Neuronal stem cell (in vitro differentiated cells): ENCODE data around the gene TRAPPC6A.

Source experiments
- DNase-seq: peaks from one replicate; pipeline ENCODE4 v3.0.0-alpha.2; 2013; ENCODE audit warnings: low spot score
- H2AFZ ChIP-seq: one replicate; pipeline ENCODE4 v1.6.1; 2013; ENCODE audit warnings: mild to moderate bottlenecking, low read length, inconsistent platforms
- H2AK5ac ChIP-seq: 2 replicates; pipeline ENCODE4 v1.6.1; 2013; ENCODE audit warnings: low read depth, mild to moderate bottlenecking, inconsistent platforms, low read length, moderate library complexity, mixed read lengths
- H2BK120ac ChIP-seq: 2 replicates; pipeline ENCODE4 v1.6.1; 2013; ENCODE audit warnings: low read depth, mild to moderate bottlenecking, inconsistent platforms, low read length, moderate library complexity, mixed read lengths
- H2BK12ac ChIP-seq: one replicate; pipeline ENCODE4 v1.6.1; 2013; ENCODE audit warnings: low read length, inconsistent platforms
- H2BK15ac ChIP-seq: 2 replicates; pipeline ENCODE4 v1.6.1; 2013; ENCODE audit warnings: mild to moderate bottlenecking, low read length, inconsistent platforms, mixed read lengths
- H2BK5ac ChIP-seq: one replicate; pipeline ENCODE4 v1.6.1; 2013; ENCODE audit warnings: inconsistent platforms, mild to moderate bottlenecking, low read length, moderate library complexity
- H3K14ac ChIP-seq: one replicate; pipeline ENCODE4 v1.6.1; 2013; ENCODE audit warnings: low read length, inconsistent platforms
- H3K18ac ChIP-seq: 2 replicates; pipeline ENCODE4 v1.6.1; 2013; ENCODE audit warnings: low read length, inconsistent platforms
- H3K23ac ChIP-seq: 2 replicates; pipeline ENCODE4 v1.6.1; 2013; ENCODE audit warnings: low read depth, mild to moderate bottlenecking, mixed read lengths, low read length, inconsistent platforms; ENCODE audit not compliant: poor library complexity
- H3K27ac ChIP-seq: replicated peaks from 3 replicates; pipeline ENCODE4 v1.5.1; 2013; ENCODE audit warnings: low read length, inconsistent platforms
- H3K27me3 ChIP-seq, 3 experiments: 2 replicates each; pipeline ENCODE4 v1.6.1; 2013; ENCODE audit warnings: low read length in 3 of 3, mild to moderate bottlenecking in 2 of 3, inconsistent platforms in 1 of 3, low read depth in 1 of 3, mixed read lengths in 1 of 3, moderate library complexity in 1 of 3; ENCODE audit not compliant: control insufficient read depth in 3 of 3, insufficient read depth in 3 of 3
- H3K36me3 ChIP-seq, 2 donors: replicated peaks in 1 of 2; 2 replicates each; pipeline ENCODE4 v1.6.1; 2013; ENCODE audit warnings: low read length in 2 of 2; ENCODE audit not compliant: control insufficient read depth in 2 of 2, insufficient read depth in 2 of 2
- H3K4ac ChIP-seq: 2 replicates; pipeline ENCODE4 v1.6.1; 2013; ENCODE audit warnings: inconsistent platforms, mild to moderate bottlenecking, low read length, moderate library complexity
- H3K4me1 ChIP-seq, 2 donors: 1 replicate in 1 of 2; 2 replicates in 1 of 2; pipeline ENCODE4 v1.6.1; 2013; ENCODE audit warnings: low read length in 2 of 2, low read depth in 1 of 2; ENCODE audit not compliant: control insufficient read depth in 2 of 2, insufficient read depth in 1 of 2
- H3K4me2 ChIP-seq: one replicate; pipeline ENCODE4 v1.6.1; 2013; ENCODE audit warnings: mild to moderate bottlenecking, low read length, inconsistent platforms; ENCODE audit not compliant: insufficient read depth, poor library complexity, severe bottlenecking
- H3K4me3 ChIP-seq, 2 donors: 2 replicates each; pipeline ENCODE4 v1.5.1; 2013; ENCODE audit warnings: low read length in 2 of 2, mild to moderate bottlenecking in 2 of 2, inconsistent platforms in 1 of 2, moderate library complexity in 1 of 2
- H3K79me1 ChIP-seq: one replicate; pipeline ENCODE4 v1.6.1; 2013; ENCODE audit warnings: low read depth, mild to moderate bottlenecking, inconsistent platforms, low read length, moderate library complexity
- H3K9ac ChIP-seq: one replicate; pipeline ENCODE4 v1.6.1; 2013; ENCODE audit warnings: mild to moderate bottlenecking, low read depth, low read length, inconsistent platforms; ENCODE audit not compliant: poor library complexity
- H3K9me3 ChIP-seq, 2 donors: replicated peaks in 1 of 2; 2 replicates each; pipeline versions ENCODE3 to v1.6.1; 2013; ENCODE audit warnings: low read length in 2 of 2, mild to moderate bottlenecking in 2 of 2, inconsistent platforms in 1 of 2, low read depth in 1 of 2, mixed read lengths in 1 of 2, moderate library complexity in 1 of 2; ENCODE audit not compliant: control insufficient read depth in 2 of 2, insufficient read depth in 1 of 2
- H4K8ac ChIP-seq: one replicate; pipeline ENCODE4 v1.6.1; 2013; ENCODE audit warnings: low read depth, mild to moderate bottlenecking, inconsistent platforms, low read length, moderate library complexity
- H4K91ac ChIP-seq: one replicate; pipeline ENCODE4 v1.6.1; 2013; ENCODE audit warnings: low read length, low read depth, mild to moderate bottlenecking, inconsistent platforms; ENCODE audit not compliant: poor library complexity
- WGBS, 2 donors: extraction: QIAGEN DNeasy Blood & Tissue Kit; methylation state at CpG; one replicate each; pipeline ENCODE4 v1.1.7; 2013; ENCODE audit warnings: missing lambda C conversion rate in 2 of 2, mixed read lengths in 1 of 2; ENCODE audit not compliant: insufficient read length in 2 of 2, insufficient replicate concordance in 1 of 2; ENCODE audit errors: extremely low coverage in 2 of 2; 5-methylcytosine and 5-hydroxymethylcytosine counted together

The TRAPPC6A gene

GRCh38 chr19:45117167-45117594 lies 60.9 kb downstream of the TRAPPC6A start:
- H3K4me2 ChIP-seq = no peak overlapping the region
- peak overlapping the region; percentile 38 for H3K14ac ChIP-seq
- H2BK15ac ChIP-seq = no peak overlapping the region
- H3K18ac ChIP-seq = no peak overlapping the region
- H3K4me1 ChIP-seq = peaks cover 16 to 21% of the 10 kb centered on the region in 2 donors
- H2BK120ac ChIP-seq = no peak overlapping the region
- H4K8ac ChIP-seq = no peak overlapping the region
- no peak overlapping the region for H3K27ac ChIP-seq
- peak overlapping the region; percentile 60 for H3K9ac ChIP-seq
- no peak overlapping the region for H3K4ac ChIP-seq
- H3K36me3 ChIP-seq = no peaks in the 10 kb centered on the region
- DNase-seq = no peak
- no peak overlapping the region for H4K91ac ChIP-seq
- no CpG with 5 or more reads among the region's 16 CpGs for WGBS, 2 donors
- no peak overlapping the region for H2AK5ac ChIP-seq
- H2AFZ ChIP-seq = no peak overlapping the region
- no peaks in the 10 kb centered on the region for H3K27me3 ChIP-seq
- no peak overlapping the region for H2BK5ac ChIP-seq
- H3K79me1 ChIP-seq = peaks cover 43% of the 10 kb centered on the region
- no peak overlapping the region for H3K4me3 ChIP-seq
- H2BK12ac ChIP-seq = no peak overlapping the region
- H3K23ac ChIP-seq = peak overlapping the region; percentile 80
- H3K9me3 ChIP-seq = peaks cover 0 to 2% of the 10 kb centered on the region in 2 donors

- Histone ChIP-seq H2BK120ac (no peak overlapping the region), H3K4me2 (no peak overlapping the region), H3K4ac (no peak overlapping the region), H2BK5ac (peak overlapping the region; percentile 33), H4K91ac (no peak overlapping the region), H3K27me3 (no peaks in the 10 kb centered on the region), H3K27ac (no peak overlapping the region), H3K79me1 (peaks cover 37% of the 10 kb centered on the region), H3K14ac (peak overlapping the region; percentile 95), H3K4me3 (no peak overlapping the region), H2AFZ (no peak overlapping the region), H3K23ac (peak overlapping the region; percentile 52), H3K9ac (peak overlapping the region; percentile 64), H2AK5ac (no peak overlapping the region), H3K4me1 (peaks cover 16 to 21% of the 10 kb centered on the region in 2 donors), H3K9me3 (peaks cover 0 to 2% of the 10 kb centered on the region in 2 donors), H2BK12ac (no peak overlapping the region), H3K18ac (peak overlapping the region; percentile 8), H4K8ac (no peak overlapping the region), H3K36me3 (no peaks in the 10 kb centered on the region), H2BK15ac (no peak overlapping the region)
- no CpG with 5 or more reads among the region's 21 CpGs for WGBS, 2 donors
- DNase-seq = no peak
Observed at GRCh38 chr19:45115809-45116615, 62.0 kb downstream of the TRAPPC6A start.

- Histone ChIP-seq H3K9me3 (peaks cover 0 to 2% of the 10 kb centered on the region in 2 donors), H3K27ac (no peak overlapping the region), H3K27me3 (no peaks in the 10 kb centered on the region), H3K4me2 (no peak overlapping the region), H3K36me3 (no peaks in the 10 kb centered on the region), H2AK5ac (peak overlapping the region; percentile 46), H3K18ac (no peak overlapping the region), H3K4me3 (no peak overlapping the region), H3K14ac (no peak overlapping the region), H3K9ac (no peak overlapping the region), H2BK120ac (no peak overlapping the region), H3K4me1 (peaks cover 16 to 21% of the 10 kb centered on the region in 2 donors), H4K91ac (no peak overlapping the region), H3K23ac (no peak overlapping the region), H3K4ac (no peak overlapping the region), H2BK12ac (no peak overlapping the region), H2BK15ac (no peak overlapping the region), H3K79me1 (peaks cover 33% of the 10 kb centered on the region), H2BK5ac (peak overlapping the region; percentile 2), H4K8ac (no peak overlapping the region), H2AFZ (no peak overlapping the region)
- no peak for DNase-seq
- no CpG with 5 or more reads among the region's 4 CpGs for WGBS, 2 donors
Observed at GRCh38 chr19:45114116-45114515, 63.9 kb downstream of the TRAPPC6A start.

- Histone ChIP-seq H3K79me1 (peaks cover 33% of the 10 kb centered on the region), H3K9ac (peak overlapping the region; percentile 50), H2BK15ac (no peak overlapping the region), H3K9me3 (peaks cover 0 to 2% of the 10 kb centered on the region in 2 donors), H3K4me2 (no peak overlapping the region), H3K4me3 (no peak overlapping the region), H2BK120ac (no peak overlapping the region), H4K91ac (no peak overlapping the region), H3K36me3 (no peaks in the 10 kb centered on the region), H2BK5ac (peak overlapping the region; percentile 2), H4K8ac (no peak overlapping the region), H2BK12ac (no peak overlapping the region), H3K4me1 (peaks cover 16 to 21% of the 10 kb centered on the region in 2 donors), H3K14ac (no peak overlapping the region), H3K4ac (no peak overlapping the region), H2AFZ (no peak overlapping the region), H3K23ac (no peak overlapping the region), H3K18ac (no peak overlapping the region), H3K27ac (no peak overlapping the region), H3K27me3 (no peaks in the 10 kb centered on the region), H2AK5ac (peak overlapping the region; percentile 46)
- no peak for DNase-seq
- no CpG with 5 or more reads among the region's 9 CpGs for WGBS, 2 donors
Observed at GRCh38 chr19:45113628-45114027, 64.4 kb downstream of the TRAPPC6A start.
